ENCODE measurements around the gene PTH2R.
"Not testable (repeated sequence)": the region's sequence is repeated elsewhere in the genome, so short reads cannot be mapped to it uniquely, and the experiment has no call there.

The PTH2R gene

GRCh38 chr2:208489687-208490086 is 83.1 kb downstream of the PTH2R start:
- no peak for DNase-seq

- no peak for DNase-seq
Measured at GRCh38 chr2:208490492-208490891, 83.9 kb downstream of the PTH2R start.

GRCh38 chr2:208491641-208492040 is 85.0 kb downstream of the PTH2R start:
- DNase-seq, result no peak

DNA sequence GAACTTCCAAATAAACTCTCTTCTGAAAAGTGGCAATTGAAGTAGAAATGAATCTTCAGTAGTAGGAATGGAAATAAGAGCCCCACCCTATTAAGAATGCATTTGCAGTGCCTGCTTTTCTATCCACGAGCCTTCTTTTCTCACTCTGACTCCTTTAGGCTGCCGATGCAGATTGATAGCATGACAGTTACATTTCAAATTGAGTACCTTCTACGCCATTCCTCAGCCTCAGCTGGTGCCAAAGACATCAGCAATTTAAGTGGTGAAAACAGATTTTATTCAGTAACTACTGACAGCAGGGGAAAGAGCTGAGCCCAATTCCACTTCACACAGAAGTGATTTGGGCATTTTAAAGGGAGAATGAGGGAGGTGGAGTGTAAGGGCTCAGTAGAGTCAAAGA is 85.5 kb downstream of the PTH2R start:
- DNase-seq, result no peak

GRCh38 chr2:208493186-208493585 is 86.6 kb downstream of the PTH2R start:
- no peak for DNase-seq

- DNase-seq, result no peak
Measured at GRCh38 chr2:208496129-208496528, 89.5 kb downstream of the PTH2R start.

DNA sequence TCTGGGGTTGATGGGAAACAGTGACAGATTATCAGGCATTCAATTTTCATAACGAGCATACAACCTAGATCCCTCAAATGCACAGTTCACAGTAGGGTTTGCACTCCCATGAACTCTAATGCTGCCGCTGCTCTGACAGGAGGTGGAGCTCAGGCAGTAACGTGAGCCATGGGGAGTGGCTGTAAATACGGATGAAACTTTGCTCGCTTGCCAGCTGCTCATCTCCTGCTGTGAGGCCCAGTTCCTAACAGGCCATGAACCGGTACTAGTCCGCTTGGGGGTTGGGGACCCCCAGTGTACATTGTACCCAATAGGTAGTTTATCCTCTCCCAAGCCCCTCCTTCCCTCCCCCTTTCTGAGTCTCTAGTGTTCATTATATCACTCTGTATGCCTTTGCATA is 94.6 kb downstream of the PTH2R start:
- no peak for DNase-seq

GRCh38 chr2:208502288-208502687 is 95.7 kb downstream of the PTH2R start:
- DNase-seq, result no peak

GRCh38 chr2:208505365-208505764 is 98.8 kb downstream of the PTH2R start:
- not testable (repeated sequence) for DNase-seq

DNA sequence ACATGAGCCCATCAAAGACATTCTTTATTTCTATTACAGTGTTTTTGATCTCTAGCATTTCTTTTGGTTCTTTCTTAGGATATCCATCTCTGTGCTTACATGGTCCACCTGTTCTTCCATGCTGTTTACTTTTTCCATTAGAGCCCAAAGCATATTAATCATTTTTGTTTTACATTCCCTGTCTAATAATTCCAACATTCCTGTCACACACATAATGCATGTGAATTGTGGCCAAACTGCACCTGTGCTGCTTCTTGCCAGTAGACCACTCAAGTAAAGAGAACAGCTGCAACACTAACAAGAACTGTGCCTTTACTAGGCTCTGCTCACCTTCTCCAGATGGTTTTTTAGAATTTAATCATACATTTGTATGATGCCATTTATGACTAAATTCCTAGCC is 103.0 kb downstream of the PTH2R start:
- DNase-seq, result no peak

GRCh38 chr2:208511016-208511415 is 104.4 kb downstream of the PTH2R start:
- no peak for DNase-seq

GRCh38 chr2:208511573-208511972 is 105.0 kb downstream of the PTH2R start:
- no peak for DNase-seq

DNA sequence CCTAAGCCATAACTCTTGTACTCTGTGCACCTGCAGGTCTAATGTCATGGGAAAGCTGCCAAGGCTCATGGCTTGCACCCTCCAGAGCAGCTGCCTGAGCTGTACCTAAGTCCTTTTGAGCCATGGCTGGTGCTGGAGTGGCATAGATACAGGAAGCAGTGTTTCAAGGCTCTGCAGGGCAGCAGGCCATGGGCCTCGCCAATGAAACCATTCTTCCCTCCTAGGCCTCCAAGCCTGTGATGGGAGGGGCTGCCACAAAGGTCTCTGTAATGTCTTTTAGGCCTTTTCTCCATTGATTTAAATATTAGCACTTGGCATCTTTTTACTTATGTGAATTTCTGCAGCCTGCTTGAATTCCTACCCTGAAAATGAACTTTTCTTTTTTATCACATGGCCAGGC is 108.5 kb downstream of the PTH2R start:
- no peak for DNase-seq

DNA sequence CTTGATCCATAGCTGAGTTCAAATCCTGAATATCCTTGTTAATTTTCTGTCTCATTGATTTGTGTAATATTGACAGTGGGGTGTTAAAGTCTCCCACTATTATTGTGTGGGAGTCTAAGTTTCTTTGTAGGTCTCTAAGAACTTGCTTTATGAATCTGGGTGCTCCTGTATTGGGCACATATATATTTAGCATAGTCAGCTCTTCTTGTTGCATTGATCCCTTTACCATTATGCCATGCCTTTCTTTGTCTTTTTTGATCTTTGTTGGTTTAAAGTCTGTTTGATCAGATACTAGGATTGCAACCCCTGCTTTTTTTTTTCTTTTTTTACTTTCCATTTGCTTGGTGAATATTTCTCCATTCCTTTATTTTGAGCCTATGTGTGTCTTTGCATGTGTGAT is 116.5 kb downstream of the PTH2R start:
- DNase-seq, result not testable (repeated sequence)

DNA sequence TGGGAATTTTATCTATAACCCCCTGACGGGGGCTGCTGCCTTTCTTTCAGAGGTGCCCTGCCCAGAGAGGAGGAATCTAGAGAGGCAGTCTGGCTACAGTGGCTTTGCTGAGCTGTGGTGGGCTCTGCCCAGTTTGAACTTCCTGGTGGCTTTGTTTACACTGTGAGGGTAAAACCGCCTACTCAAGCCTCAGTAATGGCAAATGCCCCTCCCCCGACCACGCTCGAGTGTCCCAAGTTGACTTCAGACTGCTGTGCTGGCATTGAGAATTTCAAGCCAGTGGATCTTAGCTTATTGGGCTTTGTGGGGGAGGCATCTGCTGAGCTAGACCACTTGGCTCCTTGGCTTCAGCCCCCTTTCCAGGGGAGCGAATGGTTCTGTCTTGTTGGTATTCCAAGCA is 118.6 kb downstream of the PTH2R start:
- not testable (repeated sequence) for DNase-seq

- DNase-seq, result no peak
Measured at GRCh38 chr2:208529796-208530195, 123.2 kb downstream of the PTH2R start.

GRCh38 chr2:208531361-208531760 is 124.8 kb downstream of the PTH2R start:
- no peak for DNase-seq

- not testable (repeated sequence) for DNase-seq
Measured at GRCh38 chr2:208535578-208535977, 129.0 kb downstream of the PTH2R start.

GRCh38 chr2:208541461-208541988 is 134.9 kb downstream of the PTH2R start:
- no peak for DNase-seq

DNA sequence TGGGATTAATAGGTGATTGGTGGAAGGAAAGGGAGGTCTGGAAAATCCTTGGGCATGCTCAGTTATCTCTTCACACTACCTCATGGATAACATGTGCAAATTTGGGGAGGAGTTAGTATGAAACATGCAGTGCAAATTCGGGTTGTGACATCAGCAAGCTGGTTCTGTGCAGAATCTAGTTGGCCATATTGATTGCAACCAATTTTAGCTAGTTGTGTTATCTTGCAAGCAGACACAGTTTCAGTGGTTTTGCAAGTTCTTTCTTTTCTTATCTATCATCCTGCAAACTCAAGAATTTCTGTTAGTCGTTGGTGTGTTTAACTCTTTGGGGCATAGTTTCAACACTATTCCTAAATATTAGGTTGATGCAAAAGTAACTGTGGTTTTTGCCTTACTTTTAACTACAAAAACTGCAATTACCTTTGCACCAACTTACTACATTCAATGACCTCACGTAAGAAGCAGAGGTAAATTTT is 135.4 kb downstream of the PTH2R start:
- DNase-seq, result no peak

- no peak for DNase-seq
Measured at GRCh38 chr2:208542465-208543041, 136.0 kb downstream of the PTH2R start.

All from stimulated activated CD4-positive, alpha-beta T cell treated with anti-CD3 and anti-CD28 coated beads, Interleukin-12 subunit alpha, Interleukin-12 subunit beta, amount 100 ng/mL, for 4 hours (primary cell).